Measurements from ENCODE around the gene CHN2. TPM values are rescaled to one million over a fixed set of nuclear protein-coding genes. Genes with fewer than 3 reads are reported as not detected.

Gene CHN2
- 10 to 100 TPM in 2 of 4 donors, 1 to 10 TPM in 2; 7.6 to 15.3 (median 10.0) TPM for total RNA-seq

DNA sequence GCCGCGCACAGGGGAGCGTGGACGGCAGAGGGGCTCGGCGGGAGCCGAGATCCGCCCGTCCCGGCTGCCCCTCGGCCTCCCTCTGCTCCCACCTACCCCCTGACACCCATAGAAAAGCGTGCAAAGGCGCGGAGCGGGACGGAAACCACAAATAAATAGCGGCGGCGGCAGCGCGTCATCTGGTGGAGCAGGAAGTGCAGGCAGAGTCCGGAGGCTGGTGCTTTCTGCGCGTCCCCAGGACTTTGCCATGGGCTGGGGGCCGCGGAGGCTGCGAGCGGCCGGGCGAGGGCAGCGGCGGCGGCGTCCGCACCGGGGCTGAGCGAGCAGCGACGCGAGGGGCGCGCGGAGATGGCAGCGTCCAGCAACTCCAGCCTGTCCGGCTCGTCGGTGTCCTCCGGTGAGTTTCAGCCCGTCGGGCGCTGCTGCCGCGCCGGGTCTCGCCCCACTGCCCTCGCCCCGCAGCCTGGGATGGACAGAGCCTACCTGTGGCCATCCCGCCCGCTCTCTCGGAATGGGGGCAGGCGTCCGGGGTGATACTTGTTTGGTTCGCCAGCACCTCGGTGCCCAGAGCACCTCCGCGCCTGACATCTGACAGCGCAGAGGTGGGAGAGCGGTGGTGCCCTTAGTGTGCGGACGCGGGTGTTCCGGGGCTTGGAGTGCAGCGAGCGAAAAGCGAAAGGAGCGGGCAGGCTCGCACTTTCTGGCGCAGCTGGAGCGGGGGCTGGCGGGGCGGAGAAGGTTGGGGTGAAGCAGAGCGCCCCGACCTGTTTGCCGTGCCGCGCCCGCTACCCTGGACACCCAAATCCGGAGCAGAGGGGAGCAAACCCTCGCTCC lies at the start of gene CHN2:
TSS of gene CHN2 (plus strand) at position 182 of the 834 bp plus-strand sequence.
- Histone ChIP-seq H3K9me3 (no peaks in the 10 kb centered on the region), H3K36me3 (no peaks in the 10 kb centered on the region), H3K4me3 (peak within 1 kb of the TSS; percentile 53 to 69), H3K27ac (peak within 1 kb of the TSS in 3 of 4 donors; percentile 18 to 75 (median 62)), H3K4me1 (peaks cover 0 to 31% (median 5%) of the 10 kb centered on the region in 3 donors), H3K27me3 (peaks cover 54% of the 10 kb centered on the region)
- TF ChIP-seq, protein P1, sequence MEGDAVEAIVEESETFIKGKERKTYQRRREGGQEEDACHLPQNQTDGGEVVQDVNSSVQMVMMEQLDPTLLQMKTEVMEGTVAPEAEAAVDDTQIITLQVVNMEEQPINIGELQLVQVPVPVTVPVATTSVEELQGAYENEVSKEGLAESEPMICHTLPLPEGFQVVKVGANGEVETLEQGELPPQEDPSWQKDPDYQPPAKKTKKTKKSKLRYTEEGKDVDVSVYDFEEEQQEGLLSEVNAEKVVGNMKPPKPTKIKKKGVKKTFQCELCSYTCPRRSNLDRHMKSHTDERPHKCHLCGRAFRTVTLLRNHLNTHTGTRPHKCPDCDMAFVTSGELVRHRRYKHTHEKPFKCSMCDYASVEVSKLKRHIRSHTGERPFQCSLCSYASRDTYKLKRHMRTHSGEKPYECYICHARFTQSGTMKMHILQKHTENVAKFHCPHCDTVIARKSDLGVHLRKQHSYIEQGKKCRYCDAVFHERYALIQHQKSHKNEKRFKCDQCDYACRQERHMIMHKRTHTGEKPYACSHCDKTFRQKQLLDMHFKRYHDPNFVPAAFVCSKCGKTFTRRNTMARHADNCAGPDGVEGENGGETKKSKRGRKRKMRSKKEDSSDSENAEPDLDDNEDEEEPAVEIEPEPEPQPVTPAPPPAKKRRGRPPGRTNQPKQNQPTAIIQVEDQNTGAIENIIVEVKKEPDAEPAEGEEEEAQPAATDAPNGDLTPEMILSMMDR (IDR thresholded peaks at IDR 0.05) = peak in 1 of 4 experiments; percentile 14
- TF ChIP-seq POLR2AphosphoS5 (IDR thresholded peaks at IDR 0.05) (peak; percentile 10), POLR2A (IDR thresholded peaks at IDR 0.05) (peak; percentile 12 to 40), EP300 (IDR thresholded peaks at IDR 0.05) (no peak)
- 0% methylated on average over 2 to 3 of the region's 89 CpGs for WGBS, 2 donors (ENCODE audit: low coverage in 1 of 2)
- ATAC-seq = peak; percentile 66

DNA sequence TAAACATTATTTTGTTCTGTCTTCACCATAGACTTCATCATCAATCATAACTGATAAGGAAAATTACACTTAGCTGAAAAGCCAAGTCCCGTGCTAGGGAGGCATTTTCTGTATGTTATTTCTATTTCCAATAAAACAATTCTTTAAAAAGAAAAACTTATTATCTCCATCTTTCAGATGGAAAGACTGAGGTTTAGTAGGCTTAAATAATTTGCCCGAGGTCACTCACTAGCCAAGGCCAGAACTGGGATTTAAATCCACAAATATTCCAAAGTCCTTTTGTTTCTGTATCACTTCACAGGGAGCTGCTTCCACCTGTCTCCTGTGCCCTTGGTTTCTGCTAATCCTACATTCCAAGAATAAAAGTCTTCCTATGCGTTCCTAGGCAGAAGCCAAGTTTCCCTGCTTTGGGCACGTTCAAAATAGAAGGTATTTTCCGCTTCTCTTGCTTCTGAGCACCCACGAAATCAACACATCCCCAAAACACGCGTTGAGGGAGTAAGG lies 49.0 kb upstream of the CHN2 start:
- 15 to 17% methylated on average over 5 to 8 of the region's 8 CpGs for whole genome bisulfite sequencing, 2 donors (ENCODE audit: low coverage in 1 of 2)
- peak overlapping the region in 3 of 4 donors; percentile 38 to 60 (median 46) for H3K27ac ChIP-seq
- no peaks in the 10 kb centered on the region for H3K9me3 ChIP-seq
- H3K27me3 ChIP-seq = peaks cover 69% of the 10 kb centered on the region
- TF ChIP-seq POLR2AphosphoS5 (IDR thresholded peaks at IDR 0.05) = no peak
- TF ChIP-seq POLR2A (IDR thresholded peaks at IDR 0.05) = no peak
- TF ChIP-seq EP300 (IDR thresholded peaks at IDR 0.05) = no peak
- TF ChIP-seq, protein P1 (IDR thresholded peaks at IDR 0.05) = no peak
- peaks cover 0 to 18% (median 0%) of the 10 kb centered on the region in 3 donors for H3K4me1 ChIP-seq
- no peaks in the 10 kb centered on the region for H3K36me3 ChIP-seq
- no peak for ATAC-seq
- peak overlapping the region; percentile 32 to 53 for H3K4me3 ChIP-seq

DNA sequence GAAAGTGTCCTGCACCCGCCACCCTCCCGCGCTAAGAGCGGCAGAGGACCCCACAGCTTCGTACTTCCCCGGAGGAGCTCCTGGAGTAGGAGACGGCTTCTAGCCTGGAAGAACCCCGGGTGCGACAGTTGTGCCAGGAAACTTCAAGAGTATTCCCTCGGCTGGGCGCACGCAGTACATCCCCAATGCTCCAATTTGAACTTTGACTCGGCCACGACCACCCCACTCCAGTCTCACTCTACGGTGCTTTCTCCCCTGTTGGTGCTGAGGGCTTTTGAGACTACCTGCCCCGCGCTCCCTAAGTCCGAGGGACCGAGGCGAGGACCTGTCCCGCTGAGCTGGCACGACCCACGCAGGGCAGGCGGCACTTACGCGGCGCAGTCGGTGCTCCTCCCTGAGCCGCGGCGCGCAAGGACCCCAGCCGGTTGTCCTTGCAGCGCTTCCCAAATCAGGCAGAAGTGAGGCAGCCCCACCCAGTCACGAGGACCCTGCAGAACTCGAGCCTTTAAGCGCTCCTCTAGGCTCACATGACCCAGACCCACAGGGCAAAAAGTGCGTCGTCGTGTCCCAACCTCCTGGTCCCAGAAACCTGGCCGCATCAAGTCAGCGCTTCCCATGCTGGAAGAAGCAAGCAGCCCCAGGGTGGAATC lies 48.4 kb upstream of the CHN2 start, which contains the start of gene CPVL:
TSS of gene CPVL (minus strand) at position 481 of the 650 bp plus-strand sequence. CDS start 25,476 bp downstream, outside the sequence.
- peak within 1 kb of the TSS in 3 of 4 donors; percentile 38 to 60 (median 46) for H3K27ac ChIP-seq
- peak; percentile 78 for ATAC-seq
- 0 to 3% methylated on average over 6 to 10 of the region's 42 CpGs for WGBS, 2 donors (ENCODE audit: low coverage in 1 of 2)
- peak within 1 kb of the TSS; percentile 32 to 53 for H3K4me3 ChIP-seq
- TF ChIP-seq POLR2A (IDR thresholded peaks at IDR 0.05) = peak; percentile 27 to 35
- no peak for TF ChIP-seq POLR2AphosphoS5 (IDR thresholded peaks at IDR 0.05)
- H3K9me3 ChIP-seq = no peaks in the 10 kb centered on the region
- H3K27me3 ChIP-seq = peaks cover 68% of the 10 kb centered on the region
- peaks cover 0 to 18% (median 0%) of the 10 kb centered on the region in 3 donors for H3K4me1 ChIP-seq
- no peaks in the 10 kb centered on the region for H3K36me3 ChIP-seq

GRCh38 chr7:29146888-29147609 lies 47.5 kb upstream of the CHN2 start:
- Histone ChIP-seq H3K9me3 (no peaks in the 10 kb centered on the region), H3K27ac (peak overlapping the region in 3 of 4 donors; percentile 20 to 60 (median 38)), H3K36me3 (no peaks in the 10 kb centered on the region), H3K4me1 (peaks cover 0 to 18% (median 0%) of the 10 kb centered on the region in 3 donors), H3K27me3 (peaks cover 60% of the 10 kb centered on the region), H3K4me3 (peak overlapping the region; percentile 32 to 53)
- WGBS, 2 donors (ENCODE audit: low coverage in 1 of 2) = 42 to 67% methylated on average over 8 to 14 of the region's 14 CpGs
- ATAC-seq = no peak
- TF ChIP-seq, protein P1 (IDR thresholded peaks at IDR 0.05) = no peak
- no peak for TF ChIP-seq EP300 (IDR thresholded peaks at IDR 0.05)
